GM13977 (cell line): ENCODE results near the gene ANK2.

Experiments used
- DNase-seq: peaks from one replicate; pipeline ENCODE4 v3.0.0; 2012; ENCODE audit warnings: low spot score
- in situ Hi-C: fragments of 300-500 bp; cut with MboI; formaldehyde crosslinking; loops from one replicate; pipeline ENCODE4 v1.12.0; 2022; ENCODE audit warnings: low sequenced_read_pairs, low pct_unique_long_range_greater_than_20kb, mixed read lengths, inconsistent platforms; ENCODE audit not compliant: unreplicated experiment
- TF ChIP-seq, protein P1 (sequence below): IDR thresholded peaks from 2 replicates; pipeline ENCODE4 v1.5.1; 2012; ENCODE audit warnings: mild to moderate bottlenecking, control low read depth; ENCODE audit not compliant: insufficient read depth; ENCODE audit errors: extremely low read depth, missing control alignments

The ANK2 gene

DNA sequence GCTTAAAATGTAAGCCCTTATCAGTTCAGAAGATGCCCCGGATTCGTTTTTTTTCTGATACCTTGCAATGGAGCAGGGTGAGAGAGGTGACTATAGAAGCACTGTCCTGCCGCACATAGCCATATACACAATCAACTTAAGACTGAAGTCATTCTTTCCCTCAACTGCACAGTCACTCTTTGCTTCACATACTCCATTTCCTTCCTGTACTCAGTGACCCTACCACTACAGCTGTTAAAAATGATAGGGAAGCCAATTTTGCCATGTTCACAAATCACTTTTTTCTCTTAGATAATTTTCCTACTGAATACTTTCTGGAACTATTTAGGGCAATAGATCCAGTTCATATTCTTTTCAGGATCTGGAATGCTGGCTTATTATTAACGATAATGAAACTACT is 300.0 kb downstream of the ANK2 start:
- in situ Hi-C loops: no loop called here
- no peak for DNase-seq
- TF ChIP-seq, protein P1, sequence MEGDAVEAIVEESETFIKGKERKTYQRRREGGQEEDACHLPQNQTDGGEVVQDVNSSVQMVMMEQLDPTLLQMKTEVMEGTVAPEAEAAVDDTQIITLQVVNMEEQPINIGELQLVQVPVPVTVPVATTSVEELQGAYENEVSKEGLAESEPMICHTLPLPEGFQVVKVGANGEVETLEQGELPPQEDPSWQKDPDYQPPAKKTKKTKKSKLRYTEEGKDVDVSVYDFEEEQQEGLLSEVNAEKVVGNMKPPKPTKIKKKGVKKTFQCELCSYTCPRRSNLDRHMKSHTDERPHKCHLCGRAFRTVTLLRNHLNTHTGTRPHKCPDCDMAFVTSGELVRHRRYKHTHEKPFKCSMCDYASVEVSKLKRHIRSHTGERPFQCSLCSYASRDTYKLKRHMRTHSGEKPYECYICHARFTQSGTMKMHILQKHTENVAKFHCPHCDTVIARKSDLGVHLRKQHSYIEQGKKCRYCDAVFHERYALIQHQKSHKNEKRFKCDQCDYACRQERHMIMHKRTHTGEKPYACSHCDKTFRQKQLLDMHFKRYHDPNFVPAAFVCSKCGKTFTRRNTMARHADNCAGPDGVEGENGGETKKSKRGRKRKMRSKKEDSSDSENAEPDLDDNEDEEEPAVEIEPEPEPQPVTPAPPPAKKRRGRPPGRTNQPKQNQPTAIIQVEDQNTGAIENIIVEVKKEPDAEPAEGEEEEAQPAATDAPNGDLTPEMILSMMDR: no peak

DNA sequence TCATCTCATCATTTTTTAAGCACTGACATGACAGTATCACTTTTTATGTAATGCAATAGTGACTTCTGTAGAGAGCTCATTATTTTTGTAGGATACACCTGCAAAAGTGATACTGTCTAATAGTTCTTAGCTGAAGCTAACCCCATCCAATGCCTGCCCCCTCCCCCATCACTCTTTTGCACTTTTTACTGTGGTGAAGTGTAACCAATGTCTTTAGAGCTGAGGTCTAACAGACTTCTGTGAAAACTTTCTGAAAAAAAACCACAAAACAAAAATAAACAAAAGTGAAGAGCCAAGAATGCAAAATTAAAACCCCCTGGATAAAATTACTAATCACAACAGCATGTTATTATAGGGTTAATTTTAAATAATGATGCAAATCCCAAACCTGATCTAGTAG is 301.1 kb downstream of the ANK2 start:
- no peak for DNase-seq
- in situ Hi-C loops: no loop called here
- TF ChIP-seq, protein P1: no peak

DNA sequence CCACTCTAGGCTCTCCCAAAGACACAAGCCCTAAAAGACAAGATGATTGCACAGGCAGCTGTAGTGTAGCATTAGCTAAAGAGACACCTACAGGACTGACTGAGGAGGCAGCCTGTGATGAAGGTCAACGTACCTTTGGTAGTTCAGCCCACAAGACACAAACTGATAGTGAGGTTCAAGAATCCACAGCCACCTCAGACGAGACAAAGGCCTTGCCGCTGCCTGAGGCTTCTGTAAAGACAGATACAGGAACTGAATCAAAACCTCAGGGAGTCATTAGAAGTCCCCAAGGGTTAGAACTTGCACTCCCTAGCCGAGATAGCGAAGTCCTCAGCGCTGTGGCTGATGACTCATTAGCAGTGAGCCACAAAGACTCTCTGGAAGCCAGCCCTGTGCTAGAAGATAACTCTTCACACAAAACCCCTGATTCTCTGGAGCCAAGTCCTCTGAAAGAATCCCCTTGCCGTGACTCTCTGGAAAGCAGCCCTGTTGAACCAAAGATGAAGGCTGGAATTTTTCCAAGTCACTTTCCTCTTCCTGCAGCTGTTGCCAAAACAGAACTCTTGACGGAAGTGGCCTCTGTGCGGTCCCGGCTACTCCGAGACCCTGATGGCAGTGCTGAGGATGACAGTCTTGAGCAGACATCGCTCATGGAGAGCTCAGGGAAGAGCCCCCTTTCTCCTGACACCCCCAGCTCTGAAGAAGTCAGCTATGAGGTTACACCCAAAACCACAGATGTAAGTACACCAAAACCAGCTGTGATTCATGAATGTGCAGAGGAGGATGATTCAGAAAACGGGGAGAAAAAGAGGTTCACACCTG is 306.3 kb downstream of the ANK2 start:
- TF ChIP-seq, protein P1: peak; percentile 32
- in situ Hi-C loops: no loop called here
- peak; percentile 48 for DNase-seq

DNA sequence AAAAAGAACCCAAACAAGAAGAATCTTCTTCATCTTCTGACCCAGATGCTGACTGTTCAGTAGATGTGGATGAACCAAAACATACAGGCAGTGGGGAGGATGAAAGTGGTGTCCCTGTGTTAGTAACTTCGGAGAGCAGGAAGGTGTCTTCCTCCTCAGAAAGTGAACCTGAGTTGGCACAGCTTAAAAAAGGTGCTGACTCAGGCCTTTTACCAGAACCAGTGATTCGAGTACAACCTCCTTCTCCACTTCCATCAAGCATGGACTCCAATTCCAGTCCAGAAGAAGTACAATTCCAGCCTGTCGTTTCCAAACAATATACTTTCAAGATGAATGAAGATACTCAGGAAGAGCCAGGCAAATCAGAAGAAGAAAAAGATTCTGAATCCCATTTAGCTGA is 307.0 kb downstream of the ANK2 start:
- in situ Hi-C loops: no loop called here
- no peak for DNase-seq
- TF ChIP-seq, protein P1: no peak

DNA sequence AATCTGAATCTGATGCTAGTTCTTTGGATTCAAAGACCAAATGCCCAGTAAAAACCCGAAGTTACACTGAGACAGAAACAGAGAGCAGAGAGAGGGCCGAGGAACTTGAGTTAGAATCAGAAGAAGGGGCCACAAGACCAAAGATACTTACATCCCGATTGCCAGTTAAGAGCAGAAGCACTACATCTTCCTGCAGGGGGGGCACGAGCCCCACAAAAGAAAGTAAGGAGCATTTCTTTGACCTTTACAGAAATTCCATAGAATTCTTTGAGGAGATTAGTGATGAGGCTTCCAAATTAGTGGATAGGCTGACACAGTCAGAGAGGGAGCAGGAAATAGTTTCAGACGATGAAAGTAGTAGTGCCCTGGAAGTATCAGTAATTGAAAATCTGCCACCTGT is 309.3 kb downstream of the ANK2 start:
- DNase-seq: no peak
- TF ChIP-seq, protein P1: no peak
- in situ Hi-C loops: no loop called here

DNA sequence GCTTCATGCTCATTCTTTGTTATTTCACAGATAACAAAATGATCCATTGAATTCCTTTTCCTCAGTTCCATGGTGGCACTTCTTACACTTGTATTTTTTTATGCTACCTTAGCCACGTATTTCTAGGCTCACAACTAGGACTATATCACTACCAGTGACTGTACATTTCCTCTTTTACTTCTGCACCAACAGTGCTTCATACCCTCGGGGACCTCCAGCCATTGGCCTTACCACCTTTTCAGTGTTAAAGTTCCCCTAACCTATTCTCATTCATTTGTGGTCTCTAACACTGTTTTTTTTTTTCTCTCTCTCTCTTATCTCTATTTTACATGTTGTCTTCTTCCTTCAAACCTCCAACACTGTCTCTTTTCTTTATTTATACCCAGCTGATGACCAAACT is 315.9 kb downstream of the ANK2 start:
- TF ChIP-seq, protein P1: no peak
- in situ Hi-C loops: no loop called here
- DNase-seq: no peak
